Right renal pelvis (tissue), 4 donors: ENCODE measurements around the gene RAB10. TPM values are rescaled to one million over a fixed set of nuclear protein-coding genes. Genes with fewer than 3 reads are reported as not detected.
"Not testable (repeated sequence)": the region's sequence is repeated elsewhere in the genome, so short reads cannot be mapped to it uniquely, and the experiment has no call there.

Experiments
- DNase-seq, 4 donors: peaks; one replicate each; pipeline ENCODE4 v3.0.0-alpha.2; 2013; ENCODE audit warnings: low read depth in 4 of 4, low spot score in 3 of 4, missing footprints in 1 of 4
- polyA plus RNA-seq, 4 donors: library from polyadenylated mRNA; unstranded; fragments of 120-200 nt; gene quantifications; one replicate each; pipeline ENCODE4 v1.2.1, GENCODE V29; 2013; ENCODE audit not compliant: insufficient read length in 4 of 4

The RAB10 gene
- polyA plus RNA-seq, 4 donors, result 127 to 150 (median 149) TPM

- peak; percentile 30 to 35 (median 32) for DNase-seq
Observed at GRCh38 chr2:26144953-26145680, 111.2 kb downstream of the RAB10 start.

- no peak for DNase-seq
Observed at GRCh38 chr2:26148501-26148900, 114.6 kb downstream of the RAB10 start.

- no peak for DNase-seq
Observed at GRCh38 chr2:26150243-26150642, 116.4 kb downstream of the RAB10 start.

- no peak for DNase-seq
Observed at GRCh38 chr2:26157580-26157979, 123.7 kb downstream of the RAB10 start.

- no peak for DNase-seq
Observed at GRCh38 chr2:26161926-26162325, 128.0 kb downstream of the RAB10 start.

GRCh38 chr2:26162963-26163362, 129.1 kb downstream of the RAB10 start:
- no peak for DNase-seq

- no peak for DNase-seq
Observed at GRCh38 chr2:26164231-26164630, 130.3 kb downstream of the RAB10 start.

GRCh38 chr2:26164641-26165211, 130.8 kb downstream of the RAB10 start:
- no peak for DNase-seq

- DNase-seq, result no peak
Observed at GRCh38 chr2:26165403-26165802, 131.5 kb downstream of the RAB10 start.

GRCh38 chr2:26166541-26166940, 132.7 kb downstream of the RAB10 start:
- not testable (repeated sequence) for DNase-seq

GRCh38 chr2:26168785-26169184, 134.9 kb downstream of the RAB10 start:
- no peak for DNase-seq

GRCh38 chr2:26169226-26169625, 135.3 kb downstream of the RAB10 start:
- no peak for DNase-seq

- no peak for DNase-seq
Observed at GRCh38 chr2:26169681-26170414, 136.0 kb downstream of the RAB10 start.

- no peak for DNase-seq
Observed at GRCh38 chr2:26170795-26171194, 136.9 kb downstream of the RAB10 start.

- DNase-seq, result no peak
Observed at GRCh38 chr2:26172189-26172870, 138.4 kb downstream of the RAB10 start.

GRCh38 chr2:26172871-26173775, 139.2 kb downstream of the RAB10 start, which contains the start of gene GAREM2:
GAREM2 (plus strand) TSS chr2:26173088; CDS start chr2:26173221, 133 bp downstream.
- DNase-seq, result no peak

- no peak for DNase-seq
Observed at GRCh38 chr2:26173776-26174482, 140.0 kb downstream of the RAB10 start.

GRCh38 chr2:26174691-26175465, 141.0 kb downstream of the RAB10 start:
- DNase-seq, result no peak
